ENCODE results near the gene CALD1. TPM values are rescaled to one million over a fixed set of nuclear protein-coding genes. Genes with fewer than 3 reads are reported as not detected.

Gene CALD1
- total RNA-seq, 1 donor from 2014 or later = 71.8 TPM

DNA sequence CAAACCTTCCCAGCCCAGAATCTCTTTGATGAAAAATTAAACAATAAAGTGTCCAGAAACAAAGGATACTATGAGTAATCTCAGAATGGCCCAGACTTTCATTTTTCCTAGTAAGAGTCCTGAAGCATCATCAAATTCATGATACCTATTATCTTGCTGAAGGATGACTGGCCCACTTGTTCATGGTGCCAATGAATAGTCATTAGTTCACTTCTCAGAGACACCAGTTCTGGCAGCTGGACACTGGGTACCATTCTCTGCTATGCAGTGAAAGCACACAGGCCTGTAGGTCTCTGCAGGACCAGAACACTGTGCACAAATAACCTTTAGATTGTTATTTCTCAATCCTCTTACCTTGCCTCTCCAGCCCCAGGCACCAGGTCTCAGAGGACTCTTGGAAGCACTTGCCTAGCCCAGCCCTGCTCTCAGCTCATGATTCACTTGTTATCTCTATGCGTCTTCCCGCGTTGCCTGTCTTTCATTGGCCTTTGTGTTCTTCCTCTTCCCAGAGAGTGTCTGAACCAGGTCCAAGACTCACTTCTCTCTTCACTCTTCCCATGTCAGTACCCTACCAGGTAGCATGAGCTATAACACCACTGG lies 108.8 kb downstream of the CALD1 start:
- H3K27me3 Mint-ChIP-seq (ENCODE audit: low read depth) = no peaks in the 10 kb centered on the region
- TF ChIP-seq, protein P1, sequence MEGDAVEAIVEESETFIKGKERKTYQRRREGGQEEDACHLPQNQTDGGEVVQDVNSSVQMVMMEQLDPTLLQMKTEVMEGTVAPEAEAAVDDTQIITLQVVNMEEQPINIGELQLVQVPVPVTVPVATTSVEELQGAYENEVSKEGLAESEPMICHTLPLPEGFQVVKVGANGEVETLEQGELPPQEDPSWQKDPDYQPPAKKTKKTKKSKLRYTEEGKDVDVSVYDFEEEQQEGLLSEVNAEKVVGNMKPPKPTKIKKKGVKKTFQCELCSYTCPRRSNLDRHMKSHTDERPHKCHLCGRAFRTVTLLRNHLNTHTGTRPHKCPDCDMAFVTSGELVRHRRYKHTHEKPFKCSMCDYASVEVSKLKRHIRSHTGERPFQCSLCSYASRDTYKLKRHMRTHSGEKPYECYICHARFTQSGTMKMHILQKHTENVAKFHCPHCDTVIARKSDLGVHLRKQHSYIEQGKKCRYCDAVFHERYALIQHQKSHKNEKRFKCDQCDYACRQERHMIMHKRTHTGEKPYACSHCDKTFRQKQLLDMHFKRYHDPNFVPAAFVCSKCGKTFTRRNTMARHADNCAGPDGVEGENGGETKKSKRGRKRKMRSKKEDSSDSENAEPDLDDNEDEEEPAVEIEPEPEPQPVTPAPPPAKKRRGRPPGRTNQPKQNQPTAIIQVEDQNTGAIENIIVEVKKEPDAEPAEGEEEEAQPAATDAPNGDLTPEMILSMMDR (conservative IDR thresholded peaks at IDR 0.05) = no peak
- H3K36me3 Mint-ChIP-seq (ENCODE audit: low read depth) = no peaks in the 10 kb centered on the region
- peaks cover 23% of the 10 kb centered on the region for H3K4me1 Mint-ChIP-seq
- no peak for DNase-seq (ENCODE audit: low read depth, low spot score)
- H3K27ac Mint-ChIP-seq (ENCODE audit: unreplicated experiment) = no peak overlapping the region
- H3K4me3 Mint-ChIP-seq = no peak overlapping the region
- no peaks in the 10 kb centered on the region for H3K9me3 Mint-ChIP-seq

DNA sequence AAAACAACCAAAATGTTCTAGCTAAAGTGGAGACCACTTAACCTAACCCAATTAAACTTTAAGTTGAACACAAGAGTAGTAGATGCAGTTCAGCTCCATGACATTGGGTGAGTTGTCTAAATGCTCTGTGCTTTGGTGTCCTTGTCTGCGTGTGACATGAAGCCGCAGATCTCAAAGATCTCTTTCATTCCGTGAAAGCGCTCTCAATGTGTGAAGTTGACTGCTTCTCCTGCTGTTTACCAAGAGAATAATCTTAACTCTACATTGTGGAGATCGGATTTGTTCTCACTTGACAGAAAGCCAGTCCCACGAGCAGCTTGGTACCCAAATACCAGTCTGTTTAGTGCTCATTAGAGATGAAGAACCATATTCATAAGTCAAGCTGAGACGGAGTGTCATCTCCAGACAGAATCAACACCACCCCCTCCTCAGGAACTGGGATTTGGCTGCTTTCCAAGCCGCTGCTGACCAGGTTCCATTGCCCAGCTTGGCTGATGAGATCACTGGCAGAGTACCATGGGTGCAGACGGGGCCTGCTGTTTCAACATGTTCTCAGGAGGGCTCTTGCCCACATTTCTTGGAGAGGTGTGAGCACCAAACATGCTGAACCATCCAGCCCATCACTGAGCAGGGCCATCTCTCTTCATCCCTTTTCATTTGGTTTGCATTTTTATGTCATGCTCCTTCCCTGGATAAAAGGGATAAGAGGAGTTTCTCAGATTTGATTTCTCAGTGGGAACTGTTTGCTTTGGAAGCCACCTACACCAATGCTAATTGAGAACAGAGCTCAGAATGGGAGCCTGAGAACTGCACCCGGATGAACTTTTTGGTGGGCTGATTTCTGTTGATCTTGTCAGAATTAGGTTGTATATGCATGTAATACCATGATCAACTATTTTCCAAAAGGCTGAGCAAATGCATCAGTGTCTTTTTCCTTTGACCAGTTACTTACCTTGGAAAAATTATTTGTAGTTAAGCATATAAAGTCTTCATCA lies 111.1 kb downstream of the CALD1 start:
- TF ChIP-seq, protein P1 (conservative IDR thresholded peaks at IDR 0.05) = no peak
- DNase-seq (ENCODE audit: low read depth, low spot score) = no peak
- H3K27ac Mint-ChIP-seq (ENCODE audit: unreplicated experiment) = peak overlapping the region; percentile 19
- peaks cover 10% of the 10 kb centered on the region for H3K36me3 Mint-ChIP-seq (ENCODE audit: low read depth)
- no peaks in the 10 kb centered on the region for H3K27me3 Mint-ChIP-seq (ENCODE audit: low read depth)
- peak overlapping the region; percentile 88 for H3K4me3 Mint-ChIP-seq
- H3K4me1 Mint-ChIP-seq = peaks cover 37% of the 10 kb centered on the region
- H3K9me3 Mint-ChIP-seq = peaks cover 3% of the 10 kb centered on the region

DNA sequence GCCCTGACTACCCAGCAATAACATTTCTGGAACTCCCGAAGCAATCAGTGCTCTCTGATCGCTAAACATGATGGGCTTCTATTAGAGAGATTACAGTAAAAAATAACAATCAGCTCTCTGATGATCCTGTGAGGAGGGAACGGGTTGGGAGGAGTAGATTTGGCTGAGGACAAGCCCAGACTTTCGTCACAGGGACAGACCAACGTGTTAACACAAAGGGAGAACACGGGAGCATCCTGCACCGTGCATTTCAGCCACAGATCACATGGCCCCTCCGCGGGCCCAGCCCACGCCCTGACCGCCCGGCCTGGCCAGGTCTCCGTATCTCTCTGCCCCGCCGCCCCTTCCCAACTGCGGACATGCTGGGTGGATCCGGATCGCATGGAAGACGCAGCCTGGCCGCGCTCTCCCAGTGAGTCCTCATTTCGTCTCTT lies 111.8 kb downstream of the CALD1 start:
- Mint-ChIP-seq H3K4me3 (peak overlapping the region; percentile 88), H3K27me3 (ENCODE audit: low read depth) (no peaks in the 10 kb centered on the region), H3K27ac (ENCODE audit: unreplicated experiment) (peak overlapping the region; percentile 90), H3K4me1 (peaks cover 41% of the 10 kb centered on the region), H3K9me3 (peaks cover 6% of the 10 kb centered on the region), H3K36me3 (ENCODE audit: low read depth) (peaks cover 18% of the 10 kb centered on the region)
- TF ChIP-seq, protein P1 (conservative IDR thresholded peaks at IDR 0.05) = no peak
- peak; percentile 63 for DNase-seq (ENCODE audit: low read depth, low spot score)

DNA sequence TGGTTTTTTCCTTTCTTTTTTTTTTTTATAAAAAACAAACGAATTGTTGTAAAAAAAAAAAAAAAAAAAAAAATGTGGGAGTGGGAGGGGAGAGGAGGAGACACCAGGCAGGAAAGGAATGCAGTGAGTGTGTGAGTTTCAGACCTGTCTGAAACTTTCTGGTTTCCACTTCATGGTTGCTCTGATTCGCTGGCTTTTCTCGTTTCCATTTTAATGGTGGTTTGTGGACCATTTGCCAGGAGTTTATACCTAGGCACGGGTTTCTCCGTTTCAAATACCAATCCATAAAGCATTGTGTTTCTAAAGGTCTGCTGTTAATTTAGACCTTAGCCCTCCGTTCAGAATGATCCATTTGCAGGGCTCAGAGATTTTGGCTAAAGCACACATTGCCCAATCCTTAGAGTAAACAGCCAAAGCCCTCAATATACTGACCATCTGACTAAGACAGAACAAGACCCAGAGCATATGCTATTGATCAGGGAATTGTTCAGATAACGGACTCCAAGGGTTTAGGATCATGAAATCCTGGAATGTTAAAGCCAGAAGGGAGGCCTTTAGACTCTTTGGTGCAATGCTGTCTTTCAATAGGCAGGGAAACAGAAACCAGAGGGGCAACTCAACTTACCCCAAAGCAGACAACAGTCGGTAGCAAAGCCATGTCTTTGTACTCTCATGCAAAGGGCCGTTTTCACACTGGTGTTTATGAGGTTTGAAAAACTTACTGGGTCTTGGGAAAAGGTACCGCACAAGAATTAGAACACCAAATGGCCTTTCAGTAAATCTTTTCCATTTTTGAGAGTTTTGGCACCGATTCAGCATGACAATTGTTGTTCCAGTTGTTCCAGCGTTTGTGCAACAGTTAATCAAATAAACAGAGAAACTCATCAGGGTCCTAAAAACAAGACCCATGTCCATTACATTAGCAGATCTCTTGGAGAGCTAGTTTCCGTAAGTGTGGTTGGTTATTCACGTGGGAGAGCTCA lies 112.6 kb downstream of the CALD1 start:
- peaks cover 46% of the 10 kb centered on the region for H3K4me1 Mint-ChIP-seq
- TF ChIP-seq, protein P1 (conservative IDR thresholded peaks at IDR 0.05) = no peak
- H3K4me3 Mint-ChIP-seq = peak overlapping the region; percentile 88
- no peaks in the 10 kb centered on the region for H3K27me3 Mint-ChIP-seq (ENCODE audit: low read depth)
- peak overlapping the region; percentile 83 for H3K27ac Mint-ChIP-seq (ENCODE audit: unreplicated experiment)
- H3K9me3 Mint-ChIP-seq = peaks cover 6% of the 10 kb centered on the region
- DNase-seq (ENCODE audit: low read depth, low spot score) = no peak
- H3K36me3 Mint-ChIP-seq (ENCODE audit: low read depth) = peaks cover 25% of the 10 kb centered on the region

DNA sequence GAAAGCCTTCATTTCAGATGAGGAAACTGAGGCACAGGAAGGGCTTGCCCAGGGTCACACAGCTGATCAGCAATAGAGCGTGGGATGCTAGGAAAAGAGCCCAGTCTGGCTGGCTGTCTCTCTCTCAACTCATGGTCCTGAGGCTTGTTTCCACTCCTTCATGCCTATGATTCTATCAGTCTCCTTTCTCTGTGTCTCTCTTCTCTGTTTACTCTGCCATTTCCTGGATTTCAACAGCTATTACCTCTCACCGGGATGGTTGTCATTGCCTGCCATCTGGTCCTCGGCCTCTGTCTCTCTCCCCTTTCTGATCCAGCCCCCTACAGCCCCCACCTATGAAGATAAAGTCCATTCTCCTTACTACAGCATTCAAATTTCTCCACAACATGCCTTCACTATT lies 113.5 kb downstream of the CALD1 start:
- DNase-seq (ENCODE audit: low read depth, low spot score) = no peak
- peaks cover 46% of the 10 kb centered on the region for H3K4me1 Mint-ChIP-seq
- H3K27ac Mint-ChIP-seq (ENCODE audit: unreplicated experiment) = peak overlapping the region; percentile 36
- peak overlapping the region; percentile 88 for H3K4me3 Mint-ChIP-seq
- peaks cover 6% of the 10 kb centered on the region for H3K9me3 Mint-ChIP-seq
- H3K36me3 Mint-ChIP-seq (ENCODE audit: low read depth) = peaks cover 27% of the 10 kb centered on the region
- TF ChIP-seq, protein P1 (conservative IDR thresholded peaks at IDR 0.05) = no peak
- H3K27me3 Mint-ChIP-seq (ENCODE audit: low read depth) = no peaks in the 10 kb centered on the region
